Activated CD8-positive, alpha-beta memory T cell treated with anti-CD3 and anti-CD28 coated beads for 48 hours (primary cell): ENCODE data around the gene RABL2A.
"Not testable (repeated sequence)": the region's sequence is repeated elsewhere in the genome, so short reads cannot be mapped to it uniquely, and the experiment has no call there.

ENCODE experiments used
- DNase-seq, 3 experiments: peaks; one replicate each; pipeline ENCODE4 v3.0.0-alpha.2; 2020; ENCODE audit warnings: low read depth in 2 of 3, low spot score in 2 of 3

Gene RABL2A

GRCh38 chr2:113626616-113627330 lies at the start of gene RABL2A:
Gene RABL2A, plus strand, starts transcription at chr2:113627266. Its CDS starts 1,341 bp downstream, at chr2:113628607.
- peak; percentile 59 to 75 (median 66) for DNase-seq

GRCh38 chr2:113578508-113578907 lies 48.6 kb upstream of the RABL2A start:
- DNase-seq, result not testable (repeated sequence)

GRCh38 chr2:113582473-113582872 lies 44.6 kb upstream of the RABL2A start:
- DNase-seq, result not testable (repeated sequence)

- peak; percentile 70 to 74 (median 73) for DNase-seq
Observed at GRCh38 chr2:113583521-113584225, 43.4 kb upstream of the RABL2A start.

- not testable (repeated sequence) for DNase-seq
Observed at GRCh38 chr2:113584311-113585092, 42.6 kb upstream of the RABL2A start.

- not testable (repeated sequence) for DNase-seq
Observed at GRCh38 chr2:113587201-113587600, 39.9 kb upstream of the RABL2A start.

GRCh38 chr2:113589591-113589990 lies 37.5 kb upstream of the RABL2A start:
- DNase-seq, result not testable (repeated sequence)

- DNase-seq, result not testable (repeated sequence)
Observed at GRCh38 chr2:113591926-113592325, 35.1 kb upstream of the RABL2A start.

GRCh38 chr2:113593280-113593679 lies 33.8 kb upstream of the RABL2A start:
- not testable (repeated sequence) for DNase-seq

GRCh38 chr2:113595725-113596124 lies 31.3 kb upstream of the RABL2A start:
- not testable (repeated sequence) for DNase-seq

GRCh38 chr2:113597164-113597563 lies 29.9 kb upstream of the RABL2A start:
- not testable (repeated sequence) for DNase-seq

- DNase-seq, result not testable (repeated sequence)
Observed at GRCh38 chr2:113597572-113597971, 29.5 kb upstream of the RABL2A start.

- DNase-seq, result not testable (repeated sequence)
Observed at GRCh38 chr2:113598180-113598579, 28.9 kb upstream of the RABL2A start.

- not testable (repeated sequence) for DNase-seq
Observed at GRCh38 chr2:113598738-113599137, 28.3 kb upstream of the RABL2A start.

- DNase-seq, result not testable (repeated sequence)
Observed at GRCh38 chr2:113599208-113599607, 27.9 kb upstream of the RABL2A start.

- DNase-seq, result peak in 2 of 3 experiments; percentile 41 to 50
Observed at GRCh38 chr2:113602040-113602769, 24.9 kb upstream of the RABL2A start.

GRCh38 chr2:113602869-113603466 lies 24.1 kb upstream of the RABL2A start:
- no peak for DNase-seq

GRCh38 chr2:113603467-113604084 lies 23.5 kb upstream of the RABL2A start:
- DNase-seq, result peak in 2 of 3 experiments; percentile 62 to 77

GRCh38 chr2:113604085-113604477 lies 23.0 kb upstream of the RABL2A start:
- DNase-seq, result peak; percentile 72 to 85 (median 83)

- DNase-seq, result not testable (repeated sequence)
Observed at GRCh38 chr2:113604661-113605060, 22.4 kb upstream of the RABL2A start.
